SK-N-MC (cell line): Measurements from ENCODE around the gene SH2D1A.

Experiments
- EZH2 ChIP-seq: fragments of 200-600 bp; sonication (generic); IDR thresholded peaks from one replicate; pipeline ENCODE4 v1.6.1; 2017; ENCODE audit warnings: antibody characterized with exemption
- FOXP2 ChIP-seq: optimal IDR thresholded peaks from 2 replicates; pipeline ENCODE3; 2011; ENCODE audit warnings: mild to moderate bottlenecking, moderate library complexity; ENCODE audit not compliant: insufficient read depth; ENCODE audit errors: extremely low read length, control extremely low read depth
- POLR2AphosphoS5 ChIP-seq: IDR thresholded peaks from 2 replicates; pipeline ENCODE4 v1.6.1; 2012; ENCODE audit warnings: mild to moderate bottlenecking, low read depth, low read length, borderline replicate concordance

GRCh38 chrX:124407226-124407625 is 60.9 kb downstream of the SH2D1A start:
- TF ChIP-seq POLR2AphosphoS5 (no peak), EZH2 (no peak), FOXP2 (no peak)
